GM23338 (cell line): Measurements from ENCODE around the gene SLCO3A1. TPM values are rescaled to one million over a fixed set of nuclear protein-coding genes. Genes with fewer than 3 reads are reported as not detected.

ENCODE experiments used
- ATAC-seq: fragments of 200-7000 bp; cut with Tn5 transposase; 3 replicates; pipeline ENCODE4 v1.9.1; 2020
- DNase-seq: peaks from one replicate; pipeline ENCODE4 v3.0.0-alpha.2; 2015; ENCODE audit warnings: low spot score
- H2AFZ ChIP-seq: fragments of 200-600 bp; sonication (generic); 2 replicates; pipeline ENCODE4 v1.8.0; 2016; ENCODE audit warnings: antibody characterized with exemption, mild to moderate bottlenecking, moderate library complexity
- H3F3A ChIP-seq: fragments of 200-600 bp; sonication (generic); replicated peaks from 2 replicates; pipeline ENCODE4 v1.8.0; 2017; ENCODE audit warnings: antibody characterized with exemption, mixed run types, low read depth
- H3K27ac ChIP-seq: fragments of 200-600 bp; sonication (generic); 2 replicates; pipeline ENCODE4 v1.6.1; 2016; ENCODE audit warnings: low read depth
- H3K27me3 ChIP-seq: fragments of 200-600 bp; sonication (generic); 2 replicates; pipeline ENCODE4 v1.8.0; 2016; ENCODE audit warnings: mild to moderate bottlenecking, mixed run types, moderate library complexity; ENCODE audit not compliant: insufficient read depth
- H3K36me3 ChIP-seq: fragments of 200-600 bp; sonication (generic); 2 replicates; pipeline ENCODE4 v1.8.0; 2016; ENCODE audit warnings: mild to moderate bottlenecking; ENCODE audit not compliant: insufficient read depth
- H3K4me1 ChIP-seq: fragments of 200-600 bp; sonication (generic); 2 replicates; pipeline ENCODE4 v1.8.0; 2016; ENCODE audit warnings: mild to moderate bottlenecking, moderate library complexity; ENCODE audit not compliant: insufficient read depth
- H3K4me2 ChIP-seq: fragments of 200-600 bp; sonication (generic); 2 replicates; pipeline ENCODE4 v1.7.1; 2017; ENCODE audit warnings: mixed run types
- H3K4me3 ChIP-seq: fragments of 200-600 bp; sonication (generic); 2 replicates; pipeline ENCODE4 v1.6.1; 2016; ENCODE audit warnings: mixed run types
- H3K79me2 ChIP-seq: fragments of 200-600 bp; sonication (generic); replicated peaks from 2 replicates; pipeline ENCODE4 v1.8.0; 2017; ENCODE audit warnings: mild to moderate bottlenecking; ENCODE audit not compliant: insufficient read depth
- H3K9me2 ChIP-seq: fragments of 200-600 bp; sonication (generic); 2 replicates; pipeline ENCODE4 v1.8.0; 2017; ENCODE audit not compliant: insufficient read depth
- H4K20me1 ChIP-seq: fragments of 200-600 bp; sonication (generic); replicated peaks from 2 replicates; pipeline ENCODE4 v1.8.0; 2017; ENCODE audit warnings: mild to moderate bottlenecking; ENCODE audit not compliant: insufficient read depth
- H3K27ac Mint-ChIP-seq: 2 replicates; pipeline ENCODE4 v1.8.0; 2020; ENCODE audit warnings: inconsistent platforms, mild to moderate bottlenecking, moderate library complexity, mixed read lengths
- H3K27me3 Mint-ChIP-seq: 3 replicates; pipeline ENCODE4 v1.8.0; 2022; ENCODE audit warnings: low read depth, mild to moderate bottlenecking, moderate library complexity, mixed read lengths, inconsistent platforms; ENCODE audit not compliant: insufficient read depth, poor library complexity
- H3K36me3 Mint-ChIP-seq: 3 replicates; pipeline ENCODE4 v1.8.0; 2021; ENCODE audit warnings: low read depth, mild to moderate bottlenecking, inconsistent platforms, moderate library complexity, mixed read lengths
- H3K4me1 Mint-ChIP-seq: 3 replicates; pipeline ENCODE4 v1.8.0; 2020; ENCODE audit warnings: mild to moderate bottlenecking, inconsistent platforms, mixed read lengths
- H3K4me3 Mint-ChIP-seq: 3 replicates; pipeline ENCODE4 v1.8.0; 2021; ENCODE audit warnings: moderate library complexity, mild to moderate bottlenecking, inconsistent platforms, mixed read lengths
- H3K9me3 Mint-ChIP-seq: 3 replicates; pipeline ENCODE4 v1.8.0; 2020; ENCODE audit warnings: moderate library complexity, mild to moderate bottlenecking, inconsistent platforms, mixed read lengths
- CREB1 ChIP-seq: fragments of 250-450 bp; sonication (Bioruptor Pico); IDR thresholded peaks from 2 replicates; pipeline ENCODE4 v1.5.0; 2020; ENCODE audit warnings: low read depth, mild to moderate bottlenecking, moderate library complexity
- EZH2 ChIP-seq: fragments of 200-600 bp; sonication (generic); IDR thresholded peaks from one replicate; pipeline ENCODE4 v1.8.0; 2017; ENCODE audit warnings: antibody characterized with exemption, mild to moderate bottlenecking, low read depth; ENCODE audit not compliant: unreplicated experiment
- EZH2phosphoT487 ChIP-seq: fragments of 200-600 bp; sonication (generic); IDR thresholded peaks from one replicate; pipeline ENCODE4 v1.8.1; 2018; ENCODE audit warnings: antibody characterized with exemption; ENCODE audit not compliant: unreplicated experiment
- JUNB ChIP-seq: IDR thresholded peaks from one replicate; pipeline ENCODE4 v1.6.1; 2016; ENCODE audit warnings: antibody characterized with exemption; ENCODE audit not compliant: unreplicated experiment
- NANOG ChIP-seq: IDR thresholded peaks from 2 replicates; pipeline ENCODE4 v1.6.1; 2016; ENCODE audit warnings: antibody characterized with exemption, borderline replicate concordance
- POLR2AphosphoS5 ChIP-seq: IDR thresholded peaks from 2 replicates; pipeline ENCODE4 v1.6.1; 2016; ENCODE audit warnings: antibody characterized with exemption, low read depth
- STAT1 ChIP-seq: IDR thresholded peaks from one replicate; pipeline ENCODE4 v1.6.1; 2016; ENCODE audit warnings: antibody characterized with exemption; ENCODE audit not compliant: unreplicated experiment
- ZNF114 ChIP-seq: fragments of 250-450 bp; sonication (Bioruptor Pico); IDR thresholded peaks from 2 replicates; pipeline ENCODE4 v1.5.0; 2020; ENCODE audit warnings: mild to moderate bottlenecking, moderate library complexity
- ZNF331 ChIP-seq: fragments of 250-450 bp; sonication (Bioruptor Pico); IDR thresholded peaks from 2 replicates; pipeline ENCODE4 v1.5.0; 2020; ENCODE audit warnings: low read depth, mild to moderate bottlenecking, moderate library complexity
- polyA plus RNA-seq: library from polyadenylated mRNA; unstranded; fragments of >200 nt; fragmentation: Nextera tagmentation; extraction: Ambion mirVana; gene quantifications from 2 replicates; pipeline ENCODE4 v1.2.1, GENCODE V29; 2016
- total RNA-seq: library from RNA; depleted of rRNA; stranded (reverse); fragments of >200 nt; shearing (Covaris generic); gene quantifications from 2 replicates; pipeline ENCODE4 v1.2.3, GENCODE V29; 2014
- TF ChIP-seq, protein P1 (sequence below): IDR thresholded peaks from 2 replicates; pipeline ENCODE4 v1.6.1; 2016; ENCODE audit warnings: antibody characterized with exemption
- TF ChIP-seq, protein P2 (sequence below): fragments of 250-450 bp; sonication (Bioruptor Pico); IDR thresholded peaks from 2 replicates; pipeline ENCODE4 v1.5.0; 2020; ENCODE audit warnings: mild to moderate bottlenecking, moderate library complexity
- TF ChIP-seq, protein P3 (sequence below): IDR thresholded peaks from one replicate; pipeline ENCODE4 v1.6.1; 2018; ENCODE audit warnings: antibody characterized with exemption; ENCODE audit not compliant: unreplicated experiment
- TF ChIP-seq, protein P4 (sequence below), 2 experiments: fragments of 200-600 bp in 1 of 2; sonication (generic) in 1 of 2; conservative IDR thresholded peaks; 2 replicates each; pipeline versions ENCODE4 v1.5.1 to v1.6.1; 2016 to 2017; ENCODE audit warnings: antibody characterized with exemption in 2 of 2, low read depth in 2 of 2, mild to moderate bottlenecking in 2 of 2, moderate library complexity in 1 of 2

SLCO3A1 gene
- total and polyA plus RNA-seq, 2 experiments from 2014 or later: 7.3 to 9.4 TPM

DNA sequence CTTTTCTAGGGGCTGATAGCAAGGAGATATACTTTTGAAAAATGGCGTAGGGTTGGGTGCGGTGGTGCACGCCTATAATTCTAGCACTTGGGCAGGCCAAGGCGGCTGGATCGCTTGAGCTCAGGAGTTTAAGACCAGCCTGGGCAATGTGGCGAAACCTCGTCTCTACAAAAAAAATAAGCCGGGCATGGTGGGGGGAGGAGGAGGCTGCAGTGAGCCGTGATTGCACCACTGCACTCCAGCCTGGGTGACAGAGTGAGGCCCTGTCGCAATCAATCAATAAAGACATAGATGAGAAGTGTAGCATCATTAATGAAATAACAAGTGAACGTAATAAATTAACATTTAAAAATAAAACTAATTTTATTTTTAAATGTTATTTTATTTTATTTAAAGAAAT lies 134.6 kb downstream of the SLCO3A1 start:
- Histone ChIP-seq H3K4me3 (no peak overlapping the region), H3K27me3 (no peaks in the 10 kb centered on the region), H3K9me2 (peaks cover 7% of the 10 kb centered on the region; the same call in 1 of the 2 replicates), H3K27ac (no peak overlapping the region), H3K36me3 (no peaks in the 10 kb centered on the region), H2AFZ (no peak overlapping the region), H3K4me2 (no peak overlapping the region), H4K20me1 (no peaks in the 10 kb centered on the region), H3F3A (no peaks in the 10 kb centered on the region), H3K4me1 (no peaks in the 10 kb centered on the region), H3K79me2 (peaks cover 15% of the 10 kb centered on the region; the same call in 1 of the 2 replicates)
- no peak overlapping the region for H3K27ac Mint-ChIP-seq
- H3K4me1 Mint-ChIP-seq: peaks cover 13% of the 10 kb centered on the region
- ATAC-seq (no peak), DNase-seq (no peak)
- no peak overlapping the region for H3K4me3 Mint-ChIP-seq
- peaks cover 3% of the 10 kb centered on the region for H3K27me3 Mint-ChIP-seq
- no peaks in the 10 kb centered on the region for H3K9me3 Mint-ChIP-seq
- H3K36me3 Mint-ChIP-seq: no peaks in the 10 kb centered on the region
- TF ChIP-seq EZH2 (no peak), STAT1 (no peak), JUNB (no peak), ZNF331 (CRISPR knock-in tag) (no peak), CREB1 (CRISPR knock-in tag) (no peak), EZH2phosphoT487 (no peak), POLR2AphosphoS5 (no peak), NANOG (no peak), ZNF114 (CRISPR knock-in tag) (no peak)
- TF ChIP-seq, protein P1, sequence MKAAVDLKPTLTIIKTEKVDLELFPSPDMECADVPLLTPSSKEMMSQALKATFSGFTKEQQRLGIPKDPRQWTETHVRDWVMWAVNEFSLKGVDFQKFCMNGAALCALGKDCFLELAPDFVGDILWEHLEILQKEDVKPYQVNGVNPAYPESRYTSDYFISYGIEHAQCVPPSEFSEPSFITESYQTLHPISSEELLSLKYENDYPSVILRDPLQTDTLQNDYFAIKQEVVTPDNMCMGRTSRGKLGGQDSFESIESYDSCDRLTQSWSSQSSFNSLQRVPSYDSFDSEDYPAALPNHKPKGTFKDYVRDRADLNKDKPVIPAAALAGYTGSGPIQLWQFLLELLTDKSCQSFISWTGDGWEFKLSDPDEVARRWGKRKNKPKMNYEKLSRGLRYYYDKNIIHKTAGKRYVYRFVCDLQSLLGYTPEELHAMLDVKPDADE: no peak
- TF ChIP-seq, protein P2, sequence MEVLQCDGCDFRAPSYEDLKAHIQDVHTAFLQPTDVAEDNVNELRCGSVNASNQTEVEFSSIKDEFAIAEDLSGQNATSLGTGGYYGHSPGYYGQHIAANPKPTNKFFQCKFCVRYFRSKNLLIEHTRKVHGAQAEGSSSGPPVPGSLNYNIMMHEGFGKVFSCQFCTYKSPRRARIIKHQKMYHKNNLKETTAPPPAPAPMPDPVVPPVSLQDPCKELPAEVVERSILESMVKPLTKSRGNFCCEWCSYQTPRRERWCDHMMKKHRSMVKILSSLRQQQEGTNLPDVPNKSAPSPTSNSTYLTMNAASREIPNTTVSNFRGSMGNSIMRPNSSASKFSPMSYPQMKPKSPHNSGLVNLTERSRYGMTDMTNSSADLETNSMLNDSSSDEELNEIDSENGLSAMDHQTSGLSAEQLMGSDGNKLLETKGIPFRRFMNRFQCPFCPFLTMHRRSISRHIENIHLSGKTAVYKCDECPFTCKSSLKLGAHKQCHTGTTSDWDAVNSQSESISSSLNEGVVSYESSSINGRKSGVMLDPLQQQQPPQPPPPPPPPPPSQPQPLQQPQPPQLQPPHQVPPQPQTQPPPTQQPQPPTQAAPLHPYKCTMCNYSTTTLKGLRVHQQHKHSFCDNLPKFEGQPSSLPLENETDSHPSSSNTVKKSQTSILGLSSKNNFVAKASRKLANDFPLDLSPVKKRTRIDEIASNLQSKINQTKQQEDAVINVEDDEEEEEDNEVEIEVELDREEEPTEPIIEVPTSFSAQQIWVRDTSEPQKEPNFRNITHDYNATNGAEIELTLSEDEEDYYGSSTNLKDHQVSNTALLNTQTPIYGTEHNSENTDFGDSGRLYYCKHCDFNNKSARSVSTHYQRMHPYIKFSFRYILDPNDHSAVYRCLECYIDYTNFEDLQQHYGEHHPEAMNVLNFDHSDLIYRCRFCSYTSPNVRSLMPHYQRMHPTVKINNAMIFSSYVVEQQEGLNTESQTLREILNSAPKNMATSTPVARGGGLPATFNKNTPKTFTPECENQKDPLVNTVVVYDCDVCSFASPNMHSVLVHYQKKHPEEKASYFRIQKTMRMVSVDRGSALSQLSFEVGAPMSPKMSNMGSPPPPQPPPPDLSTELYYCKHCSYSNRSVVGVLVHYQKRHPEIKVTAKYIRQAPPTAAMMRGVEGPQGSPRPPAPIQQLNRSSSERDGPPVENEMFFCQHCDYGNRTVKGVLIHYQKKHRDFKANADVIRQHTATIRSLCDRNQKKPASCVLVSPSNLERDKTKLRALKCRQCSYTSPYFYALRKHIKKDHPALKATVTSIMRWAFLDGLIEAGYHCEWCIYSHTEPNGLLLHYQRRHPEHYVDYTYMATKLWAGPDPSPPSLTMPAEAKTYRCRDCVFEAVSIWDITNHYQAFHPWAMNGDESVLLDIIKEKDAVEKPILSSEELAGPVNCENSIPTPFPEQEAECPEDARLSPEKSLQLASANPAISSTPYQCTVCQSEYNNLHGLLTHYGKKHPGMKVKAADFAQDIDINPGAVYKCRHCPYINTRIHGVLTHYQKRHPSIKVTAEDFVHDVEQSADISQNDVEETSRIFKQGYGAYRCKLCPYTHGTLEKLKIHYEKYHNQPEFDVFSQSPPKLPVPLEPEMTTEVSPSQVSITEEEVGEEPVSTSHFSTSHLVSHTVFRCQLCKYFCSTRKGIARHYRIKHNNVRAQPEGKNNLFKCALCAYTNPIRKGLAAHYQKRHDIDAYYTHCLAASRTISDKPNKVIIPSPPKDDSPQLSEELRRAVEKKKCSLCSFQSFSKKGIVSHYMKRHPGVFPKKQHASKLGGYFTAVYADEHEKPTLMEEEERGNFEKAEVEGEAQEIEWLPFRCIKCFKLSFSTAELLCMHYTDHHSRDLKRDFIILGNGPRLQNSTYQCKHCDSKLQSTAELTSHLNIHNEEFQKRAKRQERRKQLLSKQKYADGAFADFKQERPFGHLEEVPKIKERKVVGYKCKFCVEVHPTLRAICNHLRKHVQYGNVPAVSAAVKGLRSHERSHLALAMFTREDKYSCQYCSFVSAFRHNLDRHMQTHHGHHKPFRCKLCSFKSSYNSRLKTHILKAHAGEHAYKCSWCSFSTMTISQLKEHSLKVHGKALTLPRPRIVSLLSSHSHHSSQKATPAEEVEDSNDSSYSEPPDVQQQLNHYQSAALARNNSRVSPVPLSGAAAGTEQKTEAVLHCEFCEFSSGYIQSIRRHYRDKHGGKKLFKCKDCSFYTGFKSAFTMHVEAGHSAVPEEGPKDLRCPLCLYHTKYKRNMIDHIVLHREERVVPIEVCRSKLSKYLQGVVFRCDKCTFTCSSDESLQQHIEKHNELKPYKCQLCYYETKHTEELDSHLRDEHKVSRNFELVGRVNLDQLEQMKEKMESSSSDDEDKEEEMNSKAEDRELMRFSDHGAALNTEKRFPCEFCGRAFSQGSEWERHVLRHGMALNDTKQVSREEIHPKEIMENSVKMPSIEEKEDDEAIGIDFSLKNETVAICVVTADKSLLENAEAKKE (CRISPR knock-in tag): no peak
- TF ChIP-seq, protein P3, sequence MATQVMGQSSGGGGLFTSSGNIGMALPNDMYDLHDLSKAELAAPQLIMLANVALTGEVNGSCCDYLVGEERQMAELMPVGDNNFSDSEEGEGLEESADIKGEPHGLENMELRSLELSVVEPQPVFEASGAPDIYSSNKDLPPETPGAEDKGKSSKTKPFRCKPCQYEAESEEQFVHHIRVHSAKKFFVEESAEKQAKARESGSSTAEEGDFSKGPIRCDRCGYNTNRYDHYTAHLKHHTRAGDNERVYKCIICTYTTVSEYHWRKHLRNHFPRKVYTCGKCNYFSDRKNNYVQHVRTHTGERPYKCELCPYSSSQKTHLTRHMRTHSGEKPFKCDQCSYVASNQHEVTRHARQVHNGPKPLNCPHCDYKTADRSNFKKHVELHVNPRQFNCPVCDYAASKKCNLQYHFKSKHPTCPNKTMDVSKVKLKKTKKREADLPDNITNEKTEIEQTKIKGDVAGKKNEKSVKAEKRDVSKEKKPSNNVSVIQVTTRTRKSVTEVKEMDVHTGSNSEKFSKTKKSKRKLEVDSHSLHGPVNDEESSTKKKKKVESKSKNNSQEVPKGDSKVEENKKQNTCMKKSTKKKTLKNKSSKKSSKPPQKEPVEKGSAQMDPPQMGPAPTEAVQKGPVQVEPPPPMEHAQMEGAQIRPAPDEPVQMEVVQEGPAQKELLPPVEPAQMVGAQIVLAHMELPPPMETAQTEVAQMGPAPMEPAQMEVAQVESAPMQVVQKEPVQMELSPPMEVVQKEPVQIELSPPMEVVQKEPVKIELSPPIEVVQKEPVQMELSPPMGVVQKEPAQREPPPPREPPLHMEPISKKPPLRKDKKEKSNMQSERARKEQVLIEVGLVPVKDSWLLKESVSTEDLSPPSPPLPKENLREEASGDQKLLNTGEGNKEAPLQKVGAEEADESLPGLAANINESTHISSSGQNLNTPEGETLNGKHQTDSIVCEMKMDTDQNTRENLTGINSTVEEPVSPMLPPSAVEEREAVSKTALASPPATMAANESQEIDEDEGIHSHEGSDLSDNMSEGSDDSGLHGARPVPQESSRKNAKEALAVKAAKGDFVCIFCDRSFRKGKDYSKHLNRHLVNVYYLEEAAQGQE: no peak
- TF ChIP-seq, protein P4, sequence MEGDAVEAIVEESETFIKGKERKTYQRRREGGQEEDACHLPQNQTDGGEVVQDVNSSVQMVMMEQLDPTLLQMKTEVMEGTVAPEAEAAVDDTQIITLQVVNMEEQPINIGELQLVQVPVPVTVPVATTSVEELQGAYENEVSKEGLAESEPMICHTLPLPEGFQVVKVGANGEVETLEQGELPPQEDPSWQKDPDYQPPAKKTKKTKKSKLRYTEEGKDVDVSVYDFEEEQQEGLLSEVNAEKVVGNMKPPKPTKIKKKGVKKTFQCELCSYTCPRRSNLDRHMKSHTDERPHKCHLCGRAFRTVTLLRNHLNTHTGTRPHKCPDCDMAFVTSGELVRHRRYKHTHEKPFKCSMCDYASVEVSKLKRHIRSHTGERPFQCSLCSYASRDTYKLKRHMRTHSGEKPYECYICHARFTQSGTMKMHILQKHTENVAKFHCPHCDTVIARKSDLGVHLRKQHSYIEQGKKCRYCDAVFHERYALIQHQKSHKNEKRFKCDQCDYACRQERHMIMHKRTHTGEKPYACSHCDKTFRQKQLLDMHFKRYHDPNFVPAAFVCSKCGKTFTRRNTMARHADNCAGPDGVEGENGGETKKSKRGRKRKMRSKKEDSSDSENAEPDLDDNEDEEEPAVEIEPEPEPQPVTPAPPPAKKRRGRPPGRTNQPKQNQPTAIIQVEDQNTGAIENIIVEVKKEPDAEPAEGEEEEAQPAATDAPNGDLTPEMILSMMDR (conservative IDR thresholded peaks at IDR 0.05; ENCODE audit: low read depth in 2 of 2): no peak
